Stimulated activated CD8-positive, alpha-beta memory T cell treated with anti-CD3 and anti-CD28 coated beads, Interleukin-7, amount 100 ng/mL, for 24 hours (primary cell): ENCODE data around the gene DRAM2.
A peak's percentile ranks its signal among the peaks of the same experiment; 100 is the strongest.

Experiments
- DNase-seq: peaks from one replicate; pipeline ENCODE4 v3.0.0-alpha.2; 2020; ENCODE audit warnings: low read depth

DRAM2 gene

GRCh38 chr1:111139956-111140679 lies at the start of gene DRAM2, which contains the start of gene CEPT1:
DRAM2 (minus strand) TSS chr1:111140093; CDS start chr1:111131554, 8,539 bp downstream.
CEPT1 (plus strand) TSS chr1:111140223; CDS start chr1:111147715, 7,492 bp downstream.
- DNase-seq = peak; percentile 84

- no peak for DNase-seq
These were observed 44.8 kb upstream of the DRAM2 start for GRCh38 chr1:111184663-111185062.

GRCh38 chr1:111183308-111184069 lies 43.6 kb upstream of the DRAM2 start:
- DNase-seq = no peak

- DNase-seq = no peak
These were observed 42.2 kb upstream of the DRAM2 start for GRCh38 chr1:111182052-111182451.

DNA sequence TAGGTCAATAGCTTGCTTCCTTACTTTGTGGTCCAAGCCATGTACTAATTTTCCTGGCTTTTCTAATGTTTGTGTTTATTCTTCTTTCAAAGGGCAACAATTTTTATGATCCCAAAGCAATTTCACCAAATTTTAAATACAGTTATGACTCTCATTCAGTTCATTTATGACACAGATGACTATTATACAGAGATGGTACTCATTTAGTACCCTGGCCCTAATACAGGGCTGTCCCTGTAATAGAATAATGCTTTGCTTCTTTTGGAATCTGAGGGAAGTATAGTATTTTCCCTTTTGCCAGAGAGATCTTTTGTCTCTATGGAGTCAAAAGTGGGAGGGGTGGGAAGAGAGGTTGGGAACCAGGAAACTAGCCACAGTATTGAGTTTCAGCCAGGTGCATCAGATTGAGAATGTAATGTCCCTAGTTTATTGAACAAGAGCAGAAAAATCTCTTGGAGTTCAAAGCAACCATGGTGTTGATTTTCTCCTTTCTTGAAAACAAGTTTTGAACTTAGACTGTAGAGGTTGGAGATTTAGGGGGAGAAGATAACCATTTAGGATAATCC lies 40.2 kb upstream of the DRAM2 start:
- no peak for DNase-seq

DNA sequence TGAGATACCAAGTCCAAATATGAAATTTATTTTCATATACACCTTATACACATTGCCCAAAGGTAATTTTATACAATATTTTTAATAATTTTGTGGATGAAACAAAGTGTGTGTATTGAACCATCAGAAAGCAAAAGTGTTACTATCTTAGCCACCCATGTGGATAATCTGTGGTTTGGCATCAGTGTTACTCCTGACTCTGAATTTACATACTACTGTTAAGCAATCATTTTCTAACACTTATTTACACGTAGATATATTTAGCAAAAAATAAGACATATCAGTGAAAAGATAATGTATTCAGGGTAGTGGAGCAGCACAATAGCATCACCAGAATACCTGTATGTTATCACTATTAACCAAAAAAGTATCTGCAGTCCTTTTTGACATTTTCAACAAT lies 36.8 kb upstream of the DRAM2 start:
- no peak for DNase-seq

DNA sequence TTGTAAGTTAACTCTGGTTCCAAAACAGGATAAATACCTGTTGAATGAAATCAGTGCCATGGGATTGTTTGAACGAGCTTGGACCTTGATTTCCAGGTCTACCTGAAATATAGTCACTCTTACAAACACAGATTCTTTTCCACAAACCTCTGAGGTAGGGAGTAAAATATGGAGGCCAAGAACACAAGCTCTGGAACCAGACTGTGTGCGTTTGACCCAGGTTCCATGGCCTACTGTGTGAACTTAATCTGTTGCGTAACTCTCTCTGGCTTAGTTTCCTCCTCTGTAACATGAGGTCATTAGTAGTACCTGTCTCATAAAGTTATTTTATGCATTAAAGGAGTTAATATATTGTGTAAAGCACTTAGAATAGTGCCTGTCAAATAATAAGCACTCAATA lies 35.5 kb upstream of the DRAM2 start:
- no peak for DNase-seq

DNA sequence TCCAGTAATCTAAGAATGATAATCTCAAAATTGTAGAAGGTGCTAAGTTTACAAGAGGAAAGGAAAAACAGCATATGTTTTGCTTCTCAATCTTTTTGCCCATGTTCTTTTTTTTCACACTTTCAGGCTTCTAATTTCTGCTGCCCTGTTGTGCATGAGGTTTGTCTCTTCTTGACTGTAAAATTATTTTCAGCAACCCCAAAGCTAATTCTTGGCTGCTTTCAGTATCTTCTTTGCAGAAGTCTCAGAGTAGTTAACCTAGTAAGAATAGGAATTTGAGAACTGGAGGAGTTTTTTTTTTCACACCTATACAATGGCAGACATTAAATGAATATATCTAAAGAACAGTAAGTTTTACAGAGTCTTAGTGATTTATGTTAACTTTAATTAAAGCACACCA lies 34.2 kb upstream of the DRAM2 start:
- DNase-seq = no peak

DNA sequence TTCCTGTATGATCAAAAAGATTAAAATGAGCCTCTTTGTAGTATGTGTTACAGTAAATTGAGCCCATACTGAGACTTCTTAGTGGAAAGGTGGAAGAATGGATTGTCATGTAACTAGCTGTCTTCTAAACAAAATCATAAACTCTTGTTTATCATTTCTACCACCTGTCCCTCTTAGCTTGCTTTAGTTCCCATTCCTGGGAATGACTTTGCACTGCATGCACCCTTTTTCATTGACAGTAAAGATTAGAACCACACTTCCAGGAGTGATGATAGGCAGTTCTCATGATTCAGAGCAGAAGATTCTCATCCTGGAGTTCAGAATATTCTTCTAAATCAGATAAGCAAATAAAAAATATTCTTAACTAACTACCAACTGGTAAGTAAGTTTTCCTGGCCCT lies 32.6 kb upstream of the DRAM2 start:
- DNase-seq = no peak

DNA sequence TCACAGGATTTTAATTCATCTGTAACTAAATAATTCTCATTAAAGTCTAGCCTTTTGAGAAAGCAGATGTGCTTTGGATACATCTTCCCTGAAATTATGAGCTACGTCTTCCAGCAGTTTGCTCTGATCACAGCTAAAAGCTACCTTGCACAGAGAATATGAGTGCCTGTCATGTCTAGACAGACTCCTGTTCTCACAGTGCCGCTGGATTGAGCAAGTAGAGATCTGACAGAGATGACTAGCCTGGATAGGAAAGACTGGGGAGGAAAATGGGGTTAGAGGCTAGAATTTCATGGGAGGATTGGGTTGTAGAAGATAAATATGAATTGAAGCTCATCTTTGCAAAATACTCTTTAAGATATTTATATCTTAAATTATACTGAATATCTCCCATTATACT lies 24.3 kb upstream of the DRAM2 start:
- no peak for DNase-seq

GRCh38 chr1:111163363-111163762 lies 23.5 kb upstream of the DRAM2 start:
- no peak for DNase-seq

- DNase-seq = no peak
These were observed 22.6 kb upstream of the DRAM2 start for GRCh38 chr1:111162488-111162880.

- DNase-seq = no peak
These were observed 22.1 kb upstream of the DRAM2 start for GRCh38 chr1:111161843-111162487.

DNA sequence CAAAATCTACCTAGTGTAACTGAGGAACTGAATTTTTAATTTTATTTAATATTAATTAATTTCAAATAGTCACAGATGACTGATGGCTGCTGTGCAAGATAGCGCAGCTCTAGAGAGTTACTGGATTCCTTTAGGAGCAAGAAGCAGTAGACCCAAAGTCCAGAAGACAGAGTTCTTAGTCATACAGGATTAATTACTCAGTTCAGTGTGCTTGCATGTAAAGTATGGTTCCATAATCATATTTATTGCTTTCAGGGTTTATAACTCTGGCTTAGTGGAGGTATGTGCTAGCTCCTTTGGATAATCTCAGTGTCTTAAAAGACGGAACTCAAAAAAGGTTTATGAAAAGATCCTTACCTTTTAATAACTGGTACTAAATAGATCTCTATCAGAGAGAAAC lies 17.5 kb upstream of the DRAM2 start:
- no peak for DNase-seq

DNA sequence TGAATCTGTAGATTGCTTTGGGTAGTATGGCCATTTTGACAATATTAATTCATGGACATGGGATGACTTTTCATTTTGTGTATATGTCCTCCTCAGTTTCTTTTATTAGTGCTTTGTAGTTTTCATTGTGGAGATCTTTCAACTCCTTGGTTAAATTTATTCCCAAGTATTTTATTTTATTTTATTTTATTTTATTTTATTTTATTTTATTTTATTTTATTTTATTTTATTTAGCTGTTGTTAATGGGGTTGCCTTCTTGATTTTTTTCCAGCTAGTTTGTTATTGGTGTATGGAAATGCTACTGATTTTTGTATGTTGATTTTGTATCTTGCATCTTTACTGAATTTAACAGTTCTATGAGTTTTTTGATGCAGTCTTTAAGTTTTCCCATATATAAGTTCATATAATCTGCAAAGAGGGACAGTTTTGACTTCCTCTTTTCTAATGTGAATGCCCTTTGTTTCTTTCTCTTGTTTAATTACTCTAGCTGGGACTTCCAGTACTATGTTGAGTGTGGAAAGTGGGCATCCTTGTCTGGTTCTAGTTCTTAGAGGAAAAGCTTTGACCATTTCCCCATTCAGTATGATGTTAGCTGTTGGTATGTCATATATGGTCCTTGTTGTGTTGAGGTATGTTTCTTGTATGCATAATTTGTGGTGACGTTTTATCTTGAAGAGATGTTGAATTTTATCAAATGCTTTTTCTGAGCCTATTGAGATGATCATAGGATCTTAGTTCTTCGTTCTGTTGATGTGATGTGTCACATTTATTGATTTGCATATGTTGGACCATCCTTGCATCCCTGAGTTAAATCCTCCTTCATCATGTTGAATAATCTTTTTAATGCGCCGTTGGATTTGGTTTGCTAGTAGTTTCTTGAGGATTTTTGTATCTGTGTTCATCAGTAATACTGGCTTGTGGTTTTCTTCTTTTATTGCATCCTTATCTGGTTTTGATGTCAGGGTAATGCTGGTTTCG lies 14.4 kb upstream of the DRAM2 start:
- DNase-seq = no peak

- DNase-seq = no peak
These were observed 11.9 kb upstream of the DRAM2 start for GRCh38 chr1:111151838-111152237.

GRCh38 chr1:111148376-111148881 lies 8.5 kb upstream of the DRAM2 start:
- no peak for DNase-seq

GRCh38 chr1:111147948-111148347 lies 8.1 kb upstream of the DRAM2 start:
- DNase-seq = no peak

GRCh38 chr1:111145963-111146768 lies 6.3 kb upstream of the DRAM2 start:
- no peak for DNase-seq

DNA sequence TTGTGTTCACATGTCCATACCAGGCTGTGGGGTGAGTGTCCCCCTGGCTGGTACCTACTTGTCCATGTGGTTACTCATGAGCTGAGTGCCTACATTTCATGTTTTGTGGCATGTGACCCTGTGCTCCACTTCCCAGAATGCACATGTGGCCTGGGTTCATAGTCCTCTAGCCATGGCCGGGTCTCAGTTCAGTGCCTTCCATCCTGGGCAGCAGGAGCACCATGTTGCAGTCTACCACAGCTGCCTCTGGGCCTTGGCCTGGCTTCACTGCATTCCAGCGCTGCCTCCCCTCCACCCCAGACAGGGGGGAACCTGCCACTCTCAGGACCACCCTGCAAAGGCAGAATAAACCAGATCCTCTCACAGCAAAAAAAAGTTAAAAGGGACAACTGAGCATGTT lies 5.6 kb upstream of the DRAM2 start:
- no peak for DNase-seq
